Suprapubic skin (tissue), 4 donors: ENCODE measurements around the gene PLEKHA3.

Source experiments
- CTCF ChIP-seq, 2 donors: fragments of 200-600 bp in 1 of 2; fragments of 450-650 bp in 1 of 2; sonication (generic) in 1 of 2; IDR thresholded peaks; one replicate each; pipeline ENCODE4 v1.5.1; 2016 to 2019; ENCODE audit warnings: antibody characterized with exemption in 2 of 2, mild to moderate bottlenecking in 1 of 2, moderate library complexity in 1 of 2
- EP300 ChIP-seq: sonication (generic); formaldehyde crosslinking; IDR thresholded peaks from one replicate; pipeline ENCODE4 v1.6.1; 2017; ENCODE audit warnings: antibody characterized with exemption
- POLR2A ChIP-seq, 2 donors: fragments of 450-650 bp; IDR thresholded peaks; one replicate each; pipeline ENCODE4 v1.6.1; 2017; ENCODE audit warnings: antibody characterized with exemption in 2 of 2, mild to moderate bottlenecking in 2 of 2, moderate library complexity in 2 of 2
- POLR2AphosphoS5 ChIP-seq, 3 donors: sonication (generic); formaldehyde crosslinking; IDR thresholded peaks; one replicate each; pipeline ENCODE4 v1.6.1; 2017; ENCODE audit warnings: antibody characterized with exemption in 3 of 3

- no peak for TF ChIP-seq CTCF (IDR thresholded peaks at IDR 0.05)
- no peak for TF ChIP-seq POLR2A (IDR thresholded peaks at IDR 0.05)
- TF ChIP-seq POLR2AphosphoS5 (IDR thresholded peaks at IDR 0.05), result no peak
- no peak for TF ChIP-seq EP300
Observed at GRCh38 chr2:178527592-178527991, 47.3 kb downstream of the PLEKHA3 start.
